HepG2 (cell line): Measurements from ENCODE around the gene CAMSAP2. TPM values are rescaled to one million over a fixed set of nuclear protein-coding genes. Genes with fewer than 3 reads are reported as not detected.

Source experiments
- CBX5 ChIP-seq: sonication (generic); formaldehyde crosslinking; IDR thresholded peaks from 2 replicates; pipeline ENCODE4 v1.4.0; 2020; ENCODE audit warnings: missing genetic modification reagents, borderline replicate concordance
- CREM ChIP-seq, 2 experiments: sonication (generic) in 1 of 2; formaldehyde crosslinking in 1 of 2; IDR thresholded peaks; 2 replicates each; pipeline versions ENCODE4 v1.4.0 to v1.6.1; 2016 to 2020; ENCODE audit warnings: antibody characterized with exemption in 1 of 2, mild to moderate bottlenecking in 1 of 2, missing genetic modification reagents in 1 of 2
- ETV6 ChIP-seq: sonication (generic); formaldehyde crosslinking; conservative IDR thresholded peaks from 2 replicates; pipeline ENCODE4 v1.4.0; 2020; ENCODE audit warnings: missing genetic modification reagents
- MAZ ChIP-seq, 2 experiments: sonication (generic) in 1 of 2; formaldehyde crosslinking in 1 of 2; IDR thresholded peaks; 2 replicates each; pipeline versions ENCODE4 v1.5.0 to v1.6.1; 2012 to 2020; ENCODE audit warnings: low read depth in 2 of 2, mild to moderate bottlenecking in 2 of 2, borderline replicate concordance in 1 of 2, improper control_type of control experiment in 1 of 2, low read length in 1 of 2, missing genetic modification reagents in 1 of 2, moderate library complexity in 1 of 2
- MEIS1 ChIP-seq: sonication (generic); formaldehyde crosslinking; IDR thresholded peaks from 2 replicates; pipeline ENCODE4 v1.9.0; 2021; ENCODE audit warnings: mild to moderate bottlenecking, missing genetic modification reagents, moderate library complexity, borderline replicate concordance
- MTA1 ChIP-seq: sonication (generic); formaldehyde crosslinking; IDR thresholded peaks from 2 replicates; pipeline ENCODE4 v1.4.0; 2020; ENCODE audit warnings: missing genetic modification reagents, mild to moderate bottlenecking, borderline replicate concordance
- NCOA2 ChIP-seq: sonication (generic); formaldehyde crosslinking; IDR thresholded peaks from 2 replicates; pipeline ENCODE4 v1.8.0; 2022; ENCODE audit warnings: inconsistent platforms
- NR1H2 ChIP-seq: sonication (generic); formaldehyde crosslinking; IDR thresholded peaks from 2 replicates; pipeline ENCODE4 v1.8.1; 2022; ENCODE audit warnings: low read depth, missing genetic modification reagents, borderline replicate concordance
- PBX2 ChIP-seq: IDR thresholded peaks from 2 replicates; pipeline ENCODE4 v1.6.1; 2016; ENCODE audit warnings: control low read depth
- PHF8 ChIP-seq: sonication (generic); formaldehyde crosslinking; IDR thresholded peaks from 2 replicates; pipeline ENCODE4 v1.5.0; 2020; ENCODE audit warnings: missing genetic modification reagents
- POLR2G ChIP-seq: fragments of 200-400 bp; formaldehyde crosslinking; IDR thresholded peaks from 2 replicates; pipeline ENCODE4 v1.6.1; 2018; ENCODE audit warnings: mild to moderate bottlenecking, low read depth, low read length, moderate library complexity
- RARG ChIP-seq: sonication (generic); formaldehyde crosslinking; IDR thresholded peaks from 2 replicates; pipeline ENCODE4 v1.4.0; 2020; ENCODE audit warnings: low read depth, mild to moderate bottlenecking, missing genetic modification reagents
- RBFOX2 ChIP-seq: fragments of 200-400 bp; formaldehyde crosslinking; IDR thresholded peaks from 2 replicates; pipeline ENCODE4 v1.6.1; 2017; ENCODE audit warnings: low read depth, mild to moderate bottlenecking, low read length
- RBM22 ChIP-seq: fragments of 200-400 bp; formaldehyde crosslinking; optimal IDR thresholded peaks from 2 replicates; pipeline ENCODE3; 2017; ENCODE audit warnings: mild to moderate bottlenecking, low read length, moderate library complexity
- SRSF4 ChIP-seq: fragments of 200-400 bp; formaldehyde crosslinking; IDR thresholded peaks from one replicate; pipeline ENCODE4 v1.6.1; 2018; ENCODE audit warnings: mild to moderate bottlenecking, low read depth, low read length, moderate library complexity; ENCODE audit not compliant: poor library complexity, severe bottlenecking
- XBP1 ChIP-seq: sonication (generic); formaldehyde crosslinking; IDR thresholded peaks from 2 replicates; pipeline ENCODE4 v1.5.0; 2020; ENCODE audit warnings: missing genetic modification reagents
- ZNF337 ChIP-seq: sonication (generic); formaldehyde crosslinking; IDR thresholded peaks from 2 replicates; pipeline ENCODE4 v1.5.1; 2020; ENCODE audit warnings: missing genetic modification reagents, low read depth, mild to moderate bottlenecking, borderline replicate concordance
- ZNF33B ChIP-seq: sonication (generic); formaldehyde crosslinking; IDR thresholded peaks from 2 replicates; pipeline ENCODE4 v1.5.1; 2020; ENCODE audit warnings: mild to moderate bottlenecking, missing genetic modification reagents
- ZNF431 ChIP-seq: sonication (generic); formaldehyde crosslinking; IDR thresholded peaks from 2 replicates; pipeline ENCODE4 v1.9.0; 2022; ENCODE audit warnings: missing genetic modification reagents, low read depth, mild to moderate bottlenecking, borderline replicate concordance
- ZNF44 ChIP-seq: sonication (generic); formaldehyde crosslinking; IDR thresholded peaks from 2 replicates; pipeline ENCODE4 v1.5.1; 2020; ENCODE audit warnings: mild to moderate bottlenecking, missing genetic modification reagents
- ZNF484 ChIP-seq: sonication (generic); formaldehyde crosslinking; IDR thresholded peaks from 2 replicates; pipeline ENCODE4 v1.5.1; 2020; ENCODE audit warnings: mild to moderate bottlenecking, low read depth, missing genetic modification reagents, borderline replicate concordance
- ZNF782 ChIP-seq: sonication (generic); formaldehyde crosslinking; IDR thresholded peaks from 2 replicates; pipeline ENCODE4 v1.4.0; 2020; ENCODE audit warnings: missing genetic modification reagents, mild to moderate bottlenecking, borderline replicate concordance
- polyA plus RNA-seq, 8 experiments: library from polyadenylated mRNA; depleted of rRNA in 3 of 8; stranded (reverse) in 7 of 8; unstranded in 1 of 8; fragments of >200 nt; fragmentation: Illumina TruSeq in 4 of 8; extraction: Trizol in 4 of 8; gene quantifications; 2 replicates each; pipeline versions ENCODE4 v1.2.1 to v1.2.3, GENCODE V29; 2011 to 2016; ENCODE audit warnings: low read depth in 4 of 8, missing spikeins in 1 of 8, mixed read lengths in 1 of 8; ENCODE audit not compliant: insufficient read depth in 1 of 8
- total RNA-seq, 5 experiments: library from RNA; depleted of rRNA; stranded (reverse); fragments of >200 nt; fragmentation: Illumina TruSeq; extraction: Trizol; gene quantifications; 2 replicates each; pipeline ENCODE4 v1.2.3, GENCODE V29; 2016; ENCODE audit warnings: low read depth in 1 of 5
- TF ChIP-seq, protein P1 (sequence below): sonication (generic); formaldehyde crosslinking; IDR thresholded peaks from 2 replicates; pipeline ENCODE4 v1.4.0; 2020; ENCODE audit warnings: mild to moderate bottlenecking, missing genetic modification reagents
- TF ChIP-seq, protein P2 (sequence below): sonication (generic); formaldehyde crosslinking; IDR thresholded peaks from 2 replicates; pipeline ENCODE4 v1.5.0; 2020; ENCODE audit warnings: mild to moderate bottlenecking, missing genetic modification reagents, borderline replicate concordance

Gene CAMSAP2
- total and polyA plus RNA-seq, 2 of the 13 experiments (the other 11 are each of a cell fraction or from before 2014, with no cell fraction given), result 3.4 to 8.2 TPM

DNA sequence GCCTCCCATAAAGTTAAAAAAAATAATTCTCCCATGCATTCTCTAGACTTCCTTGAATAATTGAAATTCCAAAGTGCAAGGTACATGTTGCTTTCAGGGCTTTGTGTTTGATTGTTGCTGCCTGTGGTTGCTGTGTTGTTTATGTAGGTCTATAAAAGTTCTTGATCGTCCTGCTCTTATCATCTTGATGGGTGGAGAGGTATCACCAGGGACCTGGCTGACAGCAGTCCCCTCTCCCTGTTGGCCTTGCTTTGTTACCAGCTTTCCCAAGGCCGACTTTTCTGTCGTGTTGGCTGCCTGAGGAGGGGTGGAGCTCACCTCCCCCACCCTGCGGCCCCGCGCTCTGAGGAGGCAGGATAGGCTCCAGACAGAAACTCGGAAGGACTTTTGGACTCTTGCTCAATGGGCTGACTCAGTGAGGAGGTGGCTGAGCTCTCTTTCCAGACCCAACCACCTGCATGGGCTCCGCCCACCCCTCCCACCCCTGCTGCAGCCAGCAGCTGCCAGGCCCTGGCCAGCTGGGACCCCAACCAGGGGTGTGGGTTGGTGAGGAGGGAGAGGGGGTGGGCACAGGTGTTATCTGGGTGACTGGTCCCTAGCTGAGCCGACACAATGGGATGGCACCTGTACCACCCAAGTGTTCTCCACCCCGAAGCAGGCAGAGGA, 158.0 kb downstream of the CAMSAP2 start (continued):
- TF ChIP-seq NCOA2 (CRISPR knock-in tag) (peak; percentile 91), XBP1 (CRISPR knock-in tag) (no peak), MAZ (IDR thresholded peaks at IDR 0.05; ENCODE audit: borderline replicate concordance, low read depth, low read length) (peak; percentile 42; the same call in 1 of the 2 replicates), MAZ (CRISPR knock-in tag; IDR thresholded peaks at IDR 0.05; ENCODE audit: low read depth) (peak; percentile 80), SRSF4 (no peak), ZNF782 (CRISPR knock-in tag) (no peak; the same call in 1 of the 2 replicates), ZNF337 (no peak), RBM22 (peak; percentile 86), RBFOX2 (peak; percentile 37; the same call in 1 of the 2 replicates), ZNF431 (no peak), MTA1 (CRISPR knock-in tag) (peak; percentile 98), CREM (IDR thresholded peaks at IDR 0.05) (peak; percentile 81; the same call in 1 of the 2 replicates), CREM (CRISPR knock-in tag; IDR thresholded peaks at IDR 0.05) (no peak), ZNF33B (CRISPR knock-in tag) (no peak), NR1H2 (CRISPR knock-in tag) (no peak), ZNF44 (CRISPR knock-in tag) (no peak), MEIS1 (CRISPR knock-in tag) (no peak), ZNF484 (CRISPR knock-in tag) (no peak), PHF8 (no peak; the same call in 1 of the 2 replicates), PBX2 (no peak), POLR2G (peak; percentile 67), RARG (CRISPR knock-in tag) (no peak), CBX5 (peak; percentile 91; the same call in 1 of the 2 replicates), ETV6 (0 out of 2 replicates have a peak, but pooled peaks have one; percentile 47)
- TF ChIP-seq, protein P1, sequence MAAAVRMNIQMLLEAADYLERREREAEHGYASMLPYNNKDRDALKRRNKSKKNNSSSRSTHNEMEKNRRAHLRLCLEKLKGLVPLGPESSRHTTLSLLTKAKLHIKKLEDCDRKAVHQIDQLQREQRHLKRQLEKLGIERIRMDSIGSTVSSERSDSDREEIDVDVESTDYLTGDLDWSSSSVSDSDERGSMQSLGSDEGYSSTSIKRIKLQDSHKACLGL (CRISPR knock-in tag), result no peak
- TF ChIP-seq, protein P2, sequence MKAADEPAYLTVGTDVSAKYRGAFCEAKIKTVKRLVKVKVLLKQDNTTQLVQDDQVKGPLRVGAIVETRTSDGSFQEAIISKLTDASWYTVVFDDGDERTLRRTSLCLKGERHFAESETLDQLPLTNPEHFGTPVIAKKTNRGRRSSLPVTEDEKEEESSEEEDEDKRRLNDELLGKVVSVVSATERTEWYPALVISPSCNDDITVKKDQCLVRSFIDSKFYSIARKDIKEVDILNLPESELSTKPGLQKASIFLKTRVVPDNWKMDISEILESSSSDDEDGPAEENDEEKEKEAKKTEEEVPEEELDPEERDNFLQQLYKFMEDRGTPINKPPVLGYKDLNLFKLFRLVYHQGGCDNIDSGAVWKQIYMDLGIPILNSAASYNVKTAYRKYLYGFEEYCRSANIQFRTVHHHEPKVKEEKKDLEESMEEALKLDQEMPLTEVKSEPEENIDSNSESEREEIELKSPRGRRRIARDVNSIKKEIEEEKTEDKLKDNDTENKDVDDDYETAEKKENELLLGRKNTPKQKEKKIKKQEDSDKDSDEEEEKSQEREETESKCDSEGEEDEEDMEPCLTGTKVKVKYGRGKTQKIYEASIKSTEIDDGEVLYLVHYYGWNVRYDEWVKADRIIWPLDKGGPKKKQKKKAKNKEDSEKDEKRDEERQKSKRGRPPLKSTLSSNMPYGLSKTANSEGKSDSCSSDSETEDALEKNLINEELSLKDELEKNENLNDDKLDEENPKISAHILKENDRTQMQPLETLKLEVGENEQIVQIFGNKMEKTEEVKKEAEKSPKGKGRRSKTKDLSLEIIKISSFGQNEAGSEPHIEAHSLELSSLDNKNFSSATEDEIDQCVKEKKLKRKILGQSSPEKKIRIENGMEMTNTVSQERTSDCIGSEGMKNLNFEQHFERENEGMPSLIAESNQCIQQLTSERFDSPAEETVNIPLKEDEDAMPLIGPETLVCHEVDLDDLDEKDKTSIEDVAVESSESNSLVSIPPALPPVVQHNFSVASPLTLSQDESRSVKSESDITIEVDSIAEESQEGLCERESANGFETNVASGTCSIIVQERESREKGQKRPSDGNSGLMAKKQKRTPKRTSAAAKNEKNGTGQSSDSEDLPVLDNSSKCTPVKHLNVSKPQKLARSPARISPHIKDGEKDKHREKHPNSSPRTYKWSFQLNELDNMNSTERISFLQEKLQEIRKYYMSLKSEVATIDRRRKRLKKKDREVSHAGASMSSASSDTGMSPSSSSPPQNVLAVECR (CRISPR knock-in tag), result peak; percentile 31; the same call in 1 of the 2 replicates
